GM12878 (cell line): ENCODE results near the gene PRRC1. TPM values are rescaled to one million over a fixed set of nuclear protein-coding genes. Genes with fewer than 3 reads are reported as not detected.
A peak's percentile ranks its signal among the peaks of the same experiment; 100 is the strongest.

Source experiments
- ATF2 ChIP-seq: IDR thresholded peaks from 2 replicates; pipeline ENCODE4 v1.6.1; 2012; ENCODE audit warnings: low read length, inconsistent platforms
- BHLHE40 ChIP-seq, 2 experiments: fragments of 450-650 bp in 1 of 2; IDR thresholded peaks; 2 replicates each; pipeline ENCODE4 v1.6.1; 2011 to 2017; ENCODE audit warnings: low read depth in 2 of 2, borderline replicate concordance in 1 of 2, improper control_type of control experiment in 1 of 2, low read length in 1 of 2, mild to moderate bottlenecking in 1 of 2
- BMI1 ChIP-seq: fragments of 450-650 bp; IDR thresholded peaks from 2 replicates; pipeline ENCODE4 v1.6.1; 2016; ENCODE audit warnings: mild to moderate bottlenecking, moderate library complexity, borderline replicate concordance
- CREB1 ChIP-seq: IDR thresholded peaks from 2 replicates; pipeline ENCODE4 v1.6.1; 2012; ENCODE audit warnings: low read depth, mild to moderate bottlenecking, inconsistent platforms
- DPF2 ChIP-seq: fragments of 450-650 bp; IDR thresholded peaks from 2 replicates; pipeline ENCODE4 v1.6.1; 2017; ENCODE audit warnings: mild to moderate bottlenecking
- EP300 ChIP-seq, 2 experiments: fragments of 150-350 bp in 1 of 2; IDR thresholded peaks; 2 replicates each; pipeline ENCODE4 v1.6.1; 2011 to 2012; ENCODE audit warnings: low read depth in 2 of 2, low read length in 2 of 2, borderline replicate concordance in 1 of 2, improper control_type of control experiment in 1 of 2, inconsistent platforms in 1 of 2; ENCODE audit not compliant: control insufficient read depth in 1 of 2
- EZH2 ChIP-seq: IDR thresholded peaks from 2 replicates; pipeline ENCODE4 v1.6.1; 2012; ENCODE audit warnings: low read depth, mild to moderate bottlenecking, control low read depth, inconsistent platforms, low read length, borderline replicate concordance; ENCODE audit not compliant: control insufficient read depth
- HDAC6 ChIP-seq: fragments of 200-600 bp; sonication (generic); IDR thresholded peaks from one replicate; pipeline ENCODE4 v1.8.0; 2017; ENCODE audit warnings: antibody characterized with exemption; ENCODE audit not compliant: unreplicated experiment
- IKZF2 ChIP-seq, 2 experiments: fragments of 450-650 bp; IDR thresholded peaks; 2 replicates each; pipeline ENCODE4 v1.6.1; 2017; ENCODE audit warnings: mild to moderate bottlenecking in 2 of 2, moderate library complexity in 2 of 2
- IRF4 ChIP-seq: IDR thresholded peaks from 2 replicates; pipeline ENCODE4 v1.6.1; 2011; ENCODE audit warnings: low read depth, low read length
- MTA2 ChIP-seq: fragments of 450-650 bp; IDR thresholded peaks from 2 replicates; pipeline ENCODE4 v1.6.1; 2016; ENCODE audit warnings: low read depth, mild to moderate bottlenecking, moderate library complexity
- NBN ChIP-seq: fragments of 450-650 bp; IDR thresholded peaks from 2 replicates; pipeline ENCODE4 v1.6.1; 2016
- NR2C1 ChIP-seq: fragments of 450-650 bp; IDR thresholded peaks from 2 replicates; pipeline ENCODE4 v1.6.1; 2017; ENCODE audit warnings: antibody characterized with exemption, mild to moderate bottlenecking, moderate library complexity
- NR2F1 ChIP-seq: fragments of 450-650 bp; conservative IDR thresholded peaks from 2 replicates; pipeline ENCODE4 v1.6.1; 2017; ENCODE audit warnings: mild to moderate bottlenecking
- NRF1 ChIP-seq: conservative IDR thresholded peaks from 2 replicates; pipeline ENCODE4 v1.6.1; 2011; ENCODE audit warnings: mild to moderate bottlenecking, low read depth, low read length, improper control_type of control experiment
- PML ChIP-seq: IDR thresholded peaks from 2 replicates; pipeline ENCODE4 v1.6.1; 2012; ENCODE audit warnings: low read length, inconsistent platforms
- POLR2AphosphoS5 ChIP-seq: IDR thresholded peaks from 2 replicates; pipeline ENCODE4 v1.6.1; 2011; ENCODE audit warnings: mild to moderate bottlenecking, low read length, inconsistent platforms
- RELB ChIP-seq: fragments of 450-650 bp; IDR thresholded peaks from 2 replicates; pipeline ENCODE4 v1.6.1; 2017; ENCODE audit warnings: low read depth, mild to moderate bottlenecking, moderate library complexity
- SIN3A ChIP-seq: IDR thresholded peaks from 2 replicates; pipeline ENCODE4 v1.6.1; 2012; ENCODE audit warnings: low read depth, low read length, improper control_type of control experiment
- ZBED1 ChIP-seq: IDR thresholded peaks from 2 replicates; pipeline ENCODE4 v1.6.1; 2016; ENCODE audit warnings: borderline replicate concordance
- polyA plus RNA-seq, 11 experiments: library from polyadenylated mRNA; depleted of rRNA in 4 of 11; unstranded in 6 of 11; stranded (reverse) in 5 of 11; fragments of >200 nt; fragmentation: Nextera tagmentation in 4 of 11; fragmentation: Illumina TruSeq in 1 of 11; extraction: Ambion mirVana in 4 of 11; extraction: Trizol in 1 of 11; gene quantifications; 1 replicate in 1 of 11; 2 replicates in 10 of 11; pipeline versions ENCODE4 v1.2.1 to v1.2.3, GENCODE V29; 2011 to 2016; ENCODE audit warnings: inconsistent platforms in 2 of 11, missing spikeins in 2 of 11, low read depth in 1 of 11
- total RNA-seq, 4 experiments: library from RNA; depleted of rRNA in 3 of 4; stranded (reverse); fragments of >200 nt in 3 of 4; fragmentation: Illumina TruSeq in 1 of 4; extraction: Trizol in 1 of 4; gene quantifications; 2 replicates each; pipeline versions ENCODE4 v1.2.1 to v1.2.3, GENCODE V29; 2013 to 2021
- TF ChIP-seq, protein P1 (sequence below): IDR thresholded peaks from 2 replicates; pipeline ENCODE4 v1.6.1; 2012; ENCODE audit warnings: improper control_type of control experiment, low read depth, low read length; ENCODE audit not compliant: insufficient replicate concordance

The PRRC1 gene
- total and polyA plus RNA-seq, 10 of the 15 experiments (the other 5 are each of a cell fraction or from before 2014, with no cell fraction given): 19.0 to 54.5 (median 31.0) TPM

DNA sequence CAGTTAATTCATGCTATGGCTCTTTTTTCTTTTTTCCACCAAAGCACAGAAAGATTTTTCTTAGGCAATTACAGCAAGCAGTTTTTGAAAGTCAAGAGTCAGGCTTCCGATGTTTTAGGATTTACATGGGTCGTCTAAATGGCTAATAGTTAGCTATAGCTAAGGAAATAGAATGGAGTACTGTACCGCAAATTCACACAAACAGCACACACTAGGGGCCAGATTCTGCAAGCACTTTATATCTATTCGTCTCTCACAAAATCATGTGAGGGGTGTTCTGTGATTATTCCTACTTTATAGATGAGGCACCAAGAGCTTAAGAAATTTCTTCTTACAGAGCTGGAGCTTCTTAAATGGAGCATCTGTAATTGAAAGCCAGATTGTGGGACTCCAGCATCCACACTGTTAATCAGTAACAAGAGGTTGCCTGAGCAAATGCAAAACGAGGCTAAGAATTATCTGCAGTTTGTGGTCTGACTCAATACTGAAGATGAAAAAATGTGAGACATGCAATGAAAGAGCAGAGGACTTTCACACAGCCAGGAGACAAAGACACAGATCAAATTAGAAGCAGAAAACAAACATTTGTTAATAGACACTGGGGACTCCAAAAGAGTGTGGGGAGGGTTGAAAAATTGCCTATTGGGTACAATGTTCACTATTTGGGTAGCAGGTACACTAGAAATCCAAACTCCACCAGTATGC lies 68.8 kb downstream of the PRRC1 start (continued):
- TF ChIP-seq, protein P1, sequence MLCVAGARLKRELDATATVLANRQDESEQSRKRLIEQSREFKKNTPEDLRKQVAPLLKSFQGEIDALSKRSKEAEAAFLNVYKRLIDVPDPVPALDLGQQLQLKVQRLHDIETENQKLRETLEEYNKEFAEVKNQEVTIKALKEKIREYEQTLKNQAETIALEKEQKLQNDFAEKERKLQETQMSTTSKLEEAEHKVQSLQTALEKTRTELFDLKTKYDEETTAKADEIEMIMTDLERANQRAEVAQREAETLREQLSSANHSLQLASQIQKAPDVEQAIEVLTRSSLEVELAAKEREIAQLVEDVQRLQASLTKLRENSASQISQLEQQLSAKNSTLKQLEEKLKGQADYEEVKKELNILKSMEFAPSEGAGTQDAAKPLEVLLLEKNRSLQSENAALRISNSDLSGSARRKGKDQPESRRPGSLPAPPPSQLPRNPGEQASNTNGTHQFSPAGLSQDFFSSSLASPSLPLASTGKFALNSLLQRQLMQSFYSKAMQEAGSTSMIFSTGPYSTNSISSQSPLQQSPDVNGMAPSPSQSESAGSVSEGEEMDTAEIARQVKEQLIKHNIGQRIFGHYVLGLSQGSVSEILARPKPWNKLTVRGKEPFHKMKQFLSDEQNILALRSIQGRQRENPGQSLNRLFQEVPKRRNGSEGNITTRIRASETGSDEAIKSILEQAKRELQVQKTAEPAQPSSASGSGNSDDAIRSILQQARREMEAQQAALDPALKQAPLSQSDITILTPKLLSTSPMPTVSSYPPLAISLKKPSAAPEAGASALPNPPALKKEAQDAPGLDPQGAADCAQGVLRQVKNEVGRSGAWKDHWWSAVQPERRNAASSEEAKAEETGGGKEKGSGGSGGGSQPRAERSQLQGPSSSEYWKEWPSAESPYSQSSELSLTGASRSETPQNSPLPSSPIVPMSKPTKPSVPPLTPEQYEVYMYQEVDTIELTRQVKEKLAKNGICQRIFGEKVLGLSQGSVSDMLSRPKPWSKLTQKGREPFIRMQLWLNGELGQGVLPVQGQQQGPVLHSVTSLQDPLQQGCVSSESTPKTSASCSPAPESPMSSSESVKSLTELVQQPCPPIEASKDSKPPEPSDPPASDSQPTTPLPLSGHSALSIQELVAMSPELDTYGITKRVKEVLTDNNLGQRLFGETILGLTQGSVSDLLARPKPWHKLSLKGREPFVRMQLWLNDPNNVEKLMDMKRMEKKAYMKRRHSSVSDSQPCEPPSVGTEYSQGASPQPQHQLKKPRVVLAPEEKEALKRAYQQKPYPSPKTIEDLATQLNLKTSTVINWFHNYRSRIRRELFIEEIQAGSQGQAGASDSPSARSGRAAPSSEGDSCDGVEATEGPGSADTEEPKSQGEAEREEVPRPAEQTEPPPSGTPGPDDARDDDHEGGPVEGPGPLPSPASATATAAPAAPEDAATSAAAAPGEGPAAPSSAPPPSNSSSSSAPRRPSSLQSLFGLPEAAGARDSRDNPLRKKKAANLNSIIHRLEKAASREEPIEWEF: peak; percentile 56
- peak; percentile 56 to 79; a peak in 2 of 4 replicates for TF ChIP-seq IKZF2 (IDR thresholded peaks at IDR 0.05)
- TF ChIP-seq NR2C1: no peak
- no peak for TF ChIP-seq SIN3A
- peak; percentile 45; the same call in 1 of the 2 replicates for TF ChIP-seq RELB
- TF ChIP-seq IRF4: peak; percentile 62; the same call in 1 of the 2 replicates
- peak in 1 of 2 experiments; percentile 39; a peak in 2 of 4 replicates for TF ChIP-seq BHLHE40 (IDR thresholded peaks at IDR 0.05; ENCODE audit: borderline replicate concordance in 1 of 2, low read depth in 2 of 2, low read length in 1 of 2)
- TF ChIP-seq HDAC6: no peak
- peak; percentile 56 for TF ChIP-seq DPF2
- peak; percentile 49; the same call in 1 of the 2 replicates for TF ChIP-seq BMI1
- peak; percentile 60 for TF ChIP-seq NR2F1
- TF ChIP-seq EP300 (IDR thresholded peaks at IDR 0.05; ENCODE audit: borderline replicate concordance in 1 of 2, control insufficient read depth in 1 of 2, low read depth in 2 of 2, low read length in 2 of 2): peak; percentile 84 to 86
- TF ChIP-seq NRF1: no peak
- TF ChIP-seq EZH2: no peak
- TF ChIP-seq POLR2AphosphoS5: no peak
- TF ChIP-seq NBN: peak; percentile 68
- TF ChIP-seq ZBED1: no peak
- TF ChIP-seq CREB1: no peak
- no peak for TF ChIP-seq PML
- TF ChIP-seq MTA2: peak; percentile 85
- peak; percentile 36; the same call in 1 of the 2 replicates for TF ChIP-seq ATF2
